Breast epithelium (tissue), 3 donors: ENCODE measurements around the gene POC1A.

ENCODE experiments used
- CTCF ChIP-seq, 3 donors: fragments of 450-650 bp; IDR thresholded peaks; one replicate each; pipeline ENCODE4 v1.5.1; 2016 to 2017; ENCODE audit warnings: antibody characterized with exemption in 3 of 3, mild to moderate bottlenecking in 3 of 3, moderate library complexity in 3 of 3
- POLR2A ChIP-seq: fragments of 450-650 bp; IDR thresholded peaks from one replicate; pipeline ENCODE4 v1.6.1; 2016; ENCODE audit warnings: antibody characterized with exemption, mild to moderate bottlenecking, moderate library complexity

- TF ChIP-seq CTCF (IDR thresholded peaks at IDR 0.05) (no peak), POLR2A (no peak)
These were observed 62.0 kb downstream of the POC1A start for GRCh38 chr3:52092271-52092660.
